Colonic mucosa (tissue), 4 donors: ENCODE measurements around the gene COMMD8. TPM values are rescaled to one million over a fixed set of nuclear protein-coding genes. Genes with fewer than 3 reads are reported as not detected.

Experiments used
- DNase-seq: peaks from one replicate; pipeline ENCODE4 v3.0.0-alpha.2; 2020
- H3K27ac ChIP-seq: fragments of 200-600 bp; one replicate; pipeline ENCODE4 v1.8.0; 2021
- H3K27me3 ChIP-seq: fragments of 200-600 bp; one replicate; pipeline ENCODE4 v1.8.0; 2021
- H3K36me3 ChIP-seq: fragments of 200-600 bp; one replicate; pipeline ENCODE4 v1.8.0; 2021
- H3K4me1 ChIP-seq: fragments of 200-600 bp; one replicate; pipeline ENCODE4 v1.8.0; 2021; ENCODE audit warnings: mild to moderate bottlenecking
- H3K4me3 ChIP-seq: fragments of 200-600 bp; one replicate; pipeline ENCODE4 v1.8.0; 2021
- H3K9ac ChIP-seq, 2 donors: one replicate each; pipeline ENCODE4 v1.7.0; 2013; ENCODE audit warnings: control low read depth in 2 of 2, low read depth in 2 of 2, low read length in 2 of 2
- H3K9me3 ChIP-seq: fragments of 200-600 bp; one replicate; pipeline ENCODE4 v1.8.0; 2021
- intact Hi-C: fragments of 100-400 bp; cut with DNase I; formaldehyde crosslinking; loops from one replicate; pipeline ENCODE4 v1.14.1; 2022
- total RNA-seq, 2 donors: library from RNA; stranded (reverse); fragmentation: NEBNext Ultra II Directional in 1 of 2; extraction: Animal tissue kit (Norgen Biotek cat#: 25700) in 1 of 2; gene quantifications; one replicate each; pipeline ENCODE4 v1.2.1, GENCODE V29; 2021
- TF ChIP-seq, protein P1 (sequence below): fragments of 200-600 bp; IDR thresholded peaks from one replicate; pipeline ENCODE4 v1.8.0; 2022; ENCODE audit warnings: antibody characterized with exemption, mild to moderate bottlenecking
- donor health status: healthy.
- donor health status: DM: no; HTN: no; CAD: no.
- donor health status: DM: no; HTN: no; CAD: no.

Gene COMMD8
- total RNA-seq, 2 donors from 2014 or later = 18.6 to 21.8 TPM

DNA sequence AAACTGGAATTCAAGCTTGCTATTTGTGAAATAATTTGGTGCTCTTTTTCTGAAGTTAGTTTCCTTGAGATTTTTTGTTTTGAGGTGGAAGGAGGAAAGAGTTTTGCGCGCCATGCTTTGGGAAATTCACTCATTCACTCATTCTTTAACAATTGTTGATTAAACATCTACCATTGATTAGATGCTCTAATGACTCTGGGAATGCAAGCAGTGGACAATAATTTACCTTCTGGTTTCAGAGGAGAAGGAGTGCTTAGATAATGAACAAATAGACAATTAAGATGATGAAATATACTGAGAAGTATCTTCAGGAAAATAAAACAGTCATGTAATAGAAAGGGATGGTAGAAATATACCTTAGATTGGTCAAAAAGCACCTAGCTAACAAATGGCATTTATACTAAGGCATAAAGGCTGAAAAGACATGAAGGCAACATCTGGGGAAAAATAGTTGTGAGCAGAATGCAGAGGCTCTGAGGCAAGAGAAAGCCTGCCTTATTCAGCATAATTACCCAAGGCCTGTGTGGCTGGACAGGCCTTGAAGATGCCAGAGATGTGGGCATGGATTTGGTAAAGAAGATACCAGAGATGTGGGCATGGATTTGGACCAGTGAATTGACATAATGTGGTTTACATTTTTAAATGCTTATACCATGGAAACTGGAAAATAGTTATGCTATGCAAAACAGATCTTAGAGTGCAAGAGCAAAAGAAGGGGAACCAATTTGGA lies 2.7 kb upstream of the COMMD8 start:
- intact Hi-C loops = loop anchor here (10.0 kb wide), 1 partner anchor 99 kb away; no protein-coding TSS in a partner anchor
- TF ChIP-seq, protein P1, sequence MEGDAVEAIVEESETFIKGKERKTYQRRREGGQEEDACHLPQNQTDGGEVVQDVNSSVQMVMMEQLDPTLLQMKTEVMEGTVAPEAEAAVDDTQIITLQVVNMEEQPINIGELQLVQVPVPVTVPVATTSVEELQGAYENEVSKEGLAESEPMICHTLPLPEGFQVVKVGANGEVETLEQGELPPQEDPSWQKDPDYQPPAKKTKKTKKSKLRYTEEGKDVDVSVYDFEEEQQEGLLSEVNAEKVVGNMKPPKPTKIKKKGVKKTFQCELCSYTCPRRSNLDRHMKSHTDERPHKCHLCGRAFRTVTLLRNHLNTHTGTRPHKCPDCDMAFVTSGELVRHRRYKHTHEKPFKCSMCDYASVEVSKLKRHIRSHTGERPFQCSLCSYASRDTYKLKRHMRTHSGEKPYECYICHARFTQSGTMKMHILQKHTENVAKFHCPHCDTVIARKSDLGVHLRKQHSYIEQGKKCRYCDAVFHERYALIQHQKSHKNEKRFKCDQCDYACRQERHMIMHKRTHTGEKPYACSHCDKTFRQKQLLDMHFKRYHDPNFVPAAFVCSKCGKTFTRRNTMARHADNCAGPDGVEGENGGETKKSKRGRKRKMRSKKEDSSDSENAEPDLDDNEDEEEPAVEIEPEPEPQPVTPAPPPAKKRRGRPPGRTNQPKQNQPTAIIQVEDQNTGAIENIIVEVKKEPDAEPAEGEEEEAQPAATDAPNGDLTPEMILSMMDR = no peak

GRCh38 chr4:47465004-47465403 lies 1.5 kb upstream of the COMMD8 start:
- no peaks in the 10 kb centered on the region for H3K9me3 ChIP-seq

More for the DNA sequence above, 2.7 kb upstream of the COMMD8 start:
- H3K27ac ChIP-seq = no peak overlapping the region
- H3K36me3 ChIP-seq = no peaks in the 10 kb centered on the region
- H3K27me3 ChIP-seq = no peaks in the 10 kb centered on the region
- H3K9me3 ChIP-seq = no peaks in the 10 kb centered on the region
- H3K9ac ChIP-seq = no peak overlapping the region
- H3K4me1 ChIP-seq = no peaks in the 10 kb centered on the region
- H3K4me3 ChIP-seq = no peak overlapping the region
- no peak for DNase-seq

GRCh38 chr4:47462799-47463234 lies 685 bp downstream of the COMMD8 start:
- Histone ChIP-seq H3K27me3 (no peaks in the 10 kb centered on the region), H3K27ac (peak overlapping the region; percentile 76), H3K4me1 (no peaks in the 10 kb centered on the region), H3K4me3 (peak overlapping the region; percentile 84), H3K9me3 (no peaks in the 10 kb centered on the region), H3K9ac (peak overlapping the region; percentile 41 to 79), H3K36me3 (no peaks in the 10 kb centered on the region)
- intact Hi-C loops = loop anchor here (10.0 kb wide), 1 partner anchor 102 kb away; no protein-coding TSS in a partner anchor
- TF ChIP-seq, protein P1 = no peak
- DNase-seq = no peak

More at GRCh38 chr4:47465004-47465403, 1.5 kb upstream of the COMMD8 start:
- intact Hi-C loops = loop anchor here (10.0 kb wide), 1 partner anchor 100 kb away; no protein-coding TSS in a partner anchor
- Histone ChIP-seq H3K4me1 (no peaks in the 10 kb centered on the region), H3K36me3 (no peaks in the 10 kb centered on the region), H3K27ac (no peak overlapping the region), H3K4me3 (no peak overlapping the region), H3K27me3 (no peaks in the 10 kb centered on the region), H3K9ac (no peak overlapping the region)
- TF ChIP-seq, protein P1 = no peak
- no peak for DNase-seq

DNA sequence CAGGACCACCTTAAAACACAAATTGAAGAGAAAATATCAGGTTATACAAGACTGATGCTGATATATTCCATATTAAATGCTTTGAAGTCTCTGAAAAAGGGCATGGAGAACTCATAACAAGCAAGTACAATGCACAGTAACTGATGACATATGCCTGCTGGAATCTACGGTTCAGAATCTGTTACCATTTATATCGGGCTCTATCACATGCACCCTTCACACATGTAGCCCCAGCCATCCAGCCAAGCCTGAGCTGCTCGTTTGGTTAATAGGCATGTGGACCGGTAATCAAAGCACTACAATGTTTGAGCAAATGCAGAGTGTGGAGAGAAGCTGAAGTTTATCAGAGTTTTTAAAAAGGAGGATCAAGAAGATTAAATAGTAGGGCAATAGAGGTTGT lies 11.8 kb downstream of the COMMD8 start:
- H3K36me3 ChIP-seq = no peaks in the 10 kb centered on the region
- H3K27ac ChIP-seq = no peak overlapping the region
- no peak overlapping the region for H3K4me3 ChIP-seq
- no peak for DNase-seq
- intact Hi-C loops = no loop called here
- TF ChIP-seq, protein P1 = no peak
- H3K9me3 ChIP-seq = no peaks in the 10 kb centered on the region
- H3K27me3 ChIP-seq = no peaks in the 10 kb centered on the region
- no peaks in the 10 kb centered on the region for H3K4me1 ChIP-seq
- H3K9ac ChIP-seq = no peak overlapping the region

DNA sequence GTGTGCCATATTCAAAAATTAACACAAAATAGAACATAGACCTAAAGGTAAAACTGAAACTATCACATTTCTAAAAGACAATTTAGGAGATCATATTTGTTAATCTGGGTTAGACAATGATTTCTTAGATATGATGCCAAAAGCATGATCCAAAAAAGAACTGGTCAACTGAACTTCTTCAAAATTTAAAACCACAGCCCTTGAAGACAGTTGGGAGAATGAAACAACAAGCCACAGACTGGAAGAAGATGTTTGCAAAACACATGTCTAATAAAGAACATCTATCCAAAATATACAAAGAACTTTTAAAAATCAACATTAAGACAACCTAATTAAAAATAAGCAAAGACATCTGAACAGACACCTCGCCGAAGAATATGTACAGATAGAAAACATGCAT lies 19.5 kb downstream of the COMMD8 start:
- no peak for DNase-seq
- no peaks in the 10 kb centered on the region for H3K4me1 ChIP-seq
- H3K9me3 ChIP-seq = no peaks in the 10 kb centered on the region
- no peak overlapping the region for H3K9ac ChIP-seq
- intact Hi-C loops = no loop called here
- no peak overlapping the region for H3K27ac ChIP-seq
- TF ChIP-seq, protein P1 = no peak
- H3K4me3 ChIP-seq = no peak overlapping the region
- H3K36me3 ChIP-seq = no peaks in the 10 kb centered on the region
- no peaks in the 10 kb centered on the region for H3K27me3 ChIP-seq
